HL-60 (cell line): ENCODE results near the gene PIAS4.

Experiments used
- DNase-seq, 2 experiments: peaks; one replicate each; pipeline ENCODE4 v3.0.0-alpha.2; 2010 to 2020; ENCODE audit warnings: low read depth in 1 of 2, low spot score in 1 of 2
- H3K27ac ChIP-seq: fragments of 250-450 bp; sonication (Bioruptor Pico); replicated peaks from 2 replicates; pipeline ENCODE4 v1.5.1; 2020; ENCODE audit warnings: mild to moderate bottlenecking, moderate library complexity
- H3K27me3 ChIP-seq: fragments of 250-450 bp; sonication (Bioruptor Pico); 2 replicates; pipeline ENCODE4 v1.5.1; 2021; ENCODE audit warnings: mild to moderate bottlenecking, moderate library complexity; ENCODE audit not compliant: insufficient read depth, poor library complexity, severe bottlenecking
- H3K4me3 ChIP-seq: replicated peaks from 2 replicates; pipeline ENCODE4 v1.5.1; 2011; ENCODE audit warnings: mild to moderate bottlenecking, control low read depth, low read length; ENCODE audit not compliant: insufficient read depth
- GABPA ChIP-seq: IDR thresholded peaks from 2 replicates; pipeline ENCODE4 v1.6.1; 2012; ENCODE audit warnings: low read depth
- POLR2AphosphoS5 ChIP-seq: IDR thresholded peaks from 2 replicates; pipeline ENCODE4 v1.6.1; 2012; ENCODE audit warnings: low read depth
- SPI1 ChIP-seq: IDR thresholded peaks from 2 replicates; pipeline ENCODE4 v1.6.1; 2012; ENCODE audit warnings: low read depth, mild to moderate bottlenecking, borderline replicate concordance
- TF ChIP-seq, protein P1 (sequence below): IDR thresholded peaks from 2 replicates; pipeline ENCODE4 v1.6.1; 2012; ENCODE audit warnings: low read depth; ENCODE audit not compliant: insufficient replicate concordance
- TF ChIP-seq, protein P2 (sequence below): IDR thresholded peaks from one replicate; pipeline ENCODE4 v1.5.1; 2011; ENCODE audit warnings: low read length, control low read depth, inconsistent platforms; ENCODE audit not compliant: insufficient read depth

The PIAS4 gene

DNA sequence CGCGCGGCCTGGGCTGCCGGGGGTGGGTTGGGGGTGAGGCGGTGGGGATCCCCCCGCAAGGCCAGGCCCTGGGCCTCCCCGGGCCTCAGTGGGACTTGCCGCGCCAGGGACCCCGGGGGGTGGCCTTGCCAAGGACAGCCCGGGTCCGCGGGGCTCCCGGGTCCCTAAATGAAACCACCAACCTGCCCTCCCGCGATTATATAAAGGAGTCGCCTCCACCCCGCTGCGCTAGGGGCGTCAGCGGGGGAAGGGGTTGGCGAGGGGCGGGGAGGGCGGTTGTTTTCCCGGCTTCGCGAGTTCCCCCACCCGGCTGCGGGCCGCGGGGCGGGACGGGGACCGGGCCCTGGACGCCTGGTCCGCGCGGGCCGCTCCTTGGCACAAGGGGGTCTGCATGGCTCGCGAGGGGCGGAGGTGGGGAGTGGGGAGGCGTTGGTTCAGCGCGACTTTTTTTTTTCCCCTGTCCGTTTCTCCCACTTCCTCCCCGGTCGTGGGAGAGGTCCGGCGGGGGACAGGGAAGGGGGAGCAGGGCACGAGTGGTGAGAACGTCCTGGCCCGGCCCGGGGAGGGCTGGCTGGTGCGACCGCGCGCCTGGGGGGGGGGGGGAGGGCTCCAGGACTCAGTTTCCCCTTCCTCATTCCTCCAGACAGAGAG lies 60.0 kb downstream of the PIAS4 start:
- TF ChIP-seq, protein P1, sequence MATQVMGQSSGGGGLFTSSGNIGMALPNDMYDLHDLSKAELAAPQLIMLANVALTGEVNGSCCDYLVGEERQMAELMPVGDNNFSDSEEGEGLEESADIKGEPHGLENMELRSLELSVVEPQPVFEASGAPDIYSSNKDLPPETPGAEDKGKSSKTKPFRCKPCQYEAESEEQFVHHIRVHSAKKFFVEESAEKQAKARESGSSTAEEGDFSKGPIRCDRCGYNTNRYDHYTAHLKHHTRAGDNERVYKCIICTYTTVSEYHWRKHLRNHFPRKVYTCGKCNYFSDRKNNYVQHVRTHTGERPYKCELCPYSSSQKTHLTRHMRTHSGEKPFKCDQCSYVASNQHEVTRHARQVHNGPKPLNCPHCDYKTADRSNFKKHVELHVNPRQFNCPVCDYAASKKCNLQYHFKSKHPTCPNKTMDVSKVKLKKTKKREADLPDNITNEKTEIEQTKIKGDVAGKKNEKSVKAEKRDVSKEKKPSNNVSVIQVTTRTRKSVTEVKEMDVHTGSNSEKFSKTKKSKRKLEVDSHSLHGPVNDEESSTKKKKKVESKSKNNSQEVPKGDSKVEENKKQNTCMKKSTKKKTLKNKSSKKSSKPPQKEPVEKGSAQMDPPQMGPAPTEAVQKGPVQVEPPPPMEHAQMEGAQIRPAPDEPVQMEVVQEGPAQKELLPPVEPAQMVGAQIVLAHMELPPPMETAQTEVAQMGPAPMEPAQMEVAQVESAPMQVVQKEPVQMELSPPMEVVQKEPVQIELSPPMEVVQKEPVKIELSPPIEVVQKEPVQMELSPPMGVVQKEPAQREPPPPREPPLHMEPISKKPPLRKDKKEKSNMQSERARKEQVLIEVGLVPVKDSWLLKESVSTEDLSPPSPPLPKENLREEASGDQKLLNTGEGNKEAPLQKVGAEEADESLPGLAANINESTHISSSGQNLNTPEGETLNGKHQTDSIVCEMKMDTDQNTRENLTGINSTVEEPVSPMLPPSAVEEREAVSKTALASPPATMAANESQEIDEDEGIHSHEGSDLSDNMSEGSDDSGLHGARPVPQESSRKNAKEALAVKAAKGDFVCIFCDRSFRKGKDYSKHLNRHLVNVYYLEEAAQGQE: no peak
- TF ChIP-seq SPI1: peak; percentile 67
- H3K27ac ChIP-seq: peak overlapping the region; percentile 78
- DNase-seq: no peak

DNA sequence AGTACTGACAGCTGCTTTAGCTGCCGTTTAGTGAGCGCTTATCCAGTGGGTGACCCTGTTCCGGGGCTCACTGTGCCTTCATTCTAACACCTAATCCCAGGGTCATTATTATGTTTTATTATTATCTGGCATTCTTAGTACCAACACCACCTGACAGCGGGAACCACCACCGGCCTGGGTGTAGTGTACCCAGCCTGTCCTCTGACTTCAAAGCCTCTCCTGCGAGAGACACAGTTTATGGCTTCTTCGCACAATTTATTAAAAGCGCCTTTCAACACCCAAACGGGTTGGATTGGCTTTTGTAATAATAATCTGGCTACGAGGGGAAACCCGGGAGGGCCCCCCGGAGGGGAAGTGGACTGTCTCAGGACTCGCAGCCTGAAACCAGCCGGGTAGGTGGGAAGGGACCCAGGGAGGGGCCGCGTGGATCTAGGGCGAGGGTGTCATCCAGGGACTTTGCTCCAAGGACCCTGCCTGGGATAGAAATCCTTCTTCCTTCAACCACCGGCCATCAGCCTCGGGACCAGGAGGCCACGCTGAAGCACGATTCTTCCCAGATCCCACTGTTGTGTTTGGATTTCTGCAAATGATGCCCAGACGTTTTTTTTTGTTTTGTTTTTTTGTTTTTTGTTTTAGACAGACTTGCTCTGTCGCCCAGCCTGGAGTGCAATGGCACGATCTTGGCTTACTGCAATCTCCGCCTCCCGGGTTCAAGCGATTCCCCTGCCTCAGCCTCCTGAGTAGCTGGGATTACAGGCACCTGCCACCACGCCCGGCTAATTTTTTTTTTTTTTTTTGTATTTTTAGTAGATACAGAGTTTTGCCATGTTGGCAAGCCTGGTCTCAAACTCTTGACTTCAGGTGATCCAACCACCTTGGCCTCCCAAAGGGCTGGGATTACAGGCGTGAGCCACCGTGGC lies 60.8 kb downstream of the PIAS4 start:
- TF ChIP-seq, protein P2, sequence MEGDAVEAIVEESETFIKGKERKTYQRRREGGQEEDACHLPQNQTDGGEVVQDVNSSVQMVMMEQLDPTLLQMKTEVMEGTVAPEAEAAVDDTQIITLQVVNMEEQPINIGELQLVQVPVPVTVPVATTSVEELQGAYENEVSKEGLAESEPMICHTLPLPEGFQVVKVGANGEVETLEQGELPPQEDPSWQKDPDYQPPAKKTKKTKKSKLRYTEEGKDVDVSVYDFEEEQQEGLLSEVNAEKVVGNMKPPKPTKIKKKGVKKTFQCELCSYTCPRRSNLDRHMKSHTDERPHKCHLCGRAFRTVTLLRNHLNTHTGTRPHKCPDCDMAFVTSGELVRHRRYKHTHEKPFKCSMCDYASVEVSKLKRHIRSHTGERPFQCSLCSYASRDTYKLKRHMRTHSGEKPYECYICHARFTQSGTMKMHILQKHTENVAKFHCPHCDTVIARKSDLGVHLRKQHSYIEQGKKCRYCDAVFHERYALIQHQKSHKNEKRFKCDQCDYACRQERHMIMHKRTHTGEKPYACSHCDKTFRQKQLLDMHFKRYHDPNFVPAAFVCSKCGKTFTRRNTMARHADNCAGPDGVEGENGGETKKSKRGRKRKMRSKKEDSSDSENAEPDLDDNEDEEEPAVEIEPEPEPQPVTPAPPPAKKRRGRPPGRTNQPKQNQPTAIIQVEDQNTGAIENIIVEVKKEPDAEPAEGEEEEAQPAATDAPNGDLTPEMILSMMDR: no peak
- peak; percentile 37; the same call in 1 of the 2 replicates for TF ChIP-seq SPI1
- Histone ChIP-seq H3K27ac (peak overlapping the region; percentile 78), H3K27me3 (no peaks in the 10 kb centered on the region), H3K4me3 (peak overlapping the region; percentile 61)
- DNase-seq: no peak

More for the DNA sequence above, 60.0 kb downstream of the PIAS4 start:
- H3K27me3 ChIP-seq: no peaks in the 10 kb centered on the region
- peak overlapping the region; percentile 61 for H3K4me3 ChIP-seq

DNA sequence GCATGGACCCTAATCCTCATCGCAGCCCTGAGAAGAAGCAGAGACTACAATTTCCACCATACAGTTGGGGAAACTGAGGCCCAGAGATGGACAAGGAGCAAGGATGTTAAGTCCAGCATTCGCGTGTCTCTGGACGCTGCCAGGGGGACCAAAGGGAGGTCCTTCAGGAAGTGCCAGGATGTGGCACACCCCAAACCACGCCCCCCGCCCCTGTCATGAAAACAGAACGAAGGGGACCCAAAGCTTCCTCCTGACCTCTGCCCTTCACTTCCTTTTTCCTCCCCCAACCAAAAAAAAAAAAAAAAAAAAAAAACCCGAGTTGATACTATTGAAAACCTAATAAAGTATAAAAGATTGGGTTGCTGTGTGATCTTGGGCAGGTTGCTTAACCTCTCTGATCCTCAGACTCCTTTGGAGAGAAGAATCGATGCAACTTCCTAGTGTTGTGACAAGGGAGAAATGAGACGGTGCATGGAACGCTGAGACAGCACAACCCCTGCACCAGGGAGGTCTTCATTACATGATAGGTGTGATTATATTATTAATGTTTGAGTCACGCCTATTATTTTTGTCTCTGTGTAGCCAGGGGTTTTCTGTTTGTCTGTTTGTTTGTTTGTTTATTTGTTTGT lies 61.9 kb downstream of the PIAS4 start:
- H3K27ac ChIP-seq: no peak overlapping the region
- DNase-seq: peak; percentile 62 to 70
- TF ChIP-seq, protein P1: no peak
- TF ChIP-seq POLR2AphosphoS5 (no peak), SPI1 (no peak), GABPA (no peak)
- TF ChIP-seq, protein P2: no peak
- no peaks in the 10 kb centered on the region for H3K27me3 ChIP-seq
- H3K4me3 ChIP-seq: no peak overlapping the region

DNA sequence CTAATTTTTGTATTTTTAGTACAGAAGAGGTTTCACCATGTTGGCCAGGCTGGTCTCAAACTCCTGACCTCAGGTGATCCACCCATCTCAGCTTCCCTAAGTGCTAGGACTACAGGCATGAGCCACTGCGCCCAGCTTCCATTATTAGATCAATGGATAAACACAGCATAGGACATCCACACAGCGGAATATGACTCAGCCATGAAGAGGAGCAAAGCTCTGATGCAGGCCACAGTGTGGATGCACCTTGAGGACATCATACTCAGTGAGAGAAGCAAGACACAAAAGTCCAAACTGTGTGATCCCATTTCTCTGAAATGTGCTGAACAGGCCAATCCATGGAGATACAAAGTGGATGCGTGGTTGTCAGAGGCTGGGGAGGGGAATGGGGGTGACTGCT lies 64.1 kb downstream of the PIAS4 start:
- no peak for DNase-seq
- Histone ChIP-seq H3K4me3 (no peak overlapping the region), H3K27ac (no peak overlapping the region), H3K27me3 (no peaks in the 10 kb centered on the region)
- no peak for TF ChIP-seq POLR2AphosphoS5
- TF ChIP-seq, protein P1: no peak
- TF ChIP-seq GABPA: no peak
- TF ChIP-seq, protein P2: no peak
- no peak for TF ChIP-seq SPI1
